PFSK-1 (cell line): Measurements from ENCODE around the gene RAB31.

Source experiments
- FOXP2 ChIP-seq: optimal IDR thresholded peaks from 2 replicates; pipeline ENCODE3; 2011; ENCODE audit warnings: borderline replicate concordance, control low read depth, inconsistent platforms; ENCODE audit not compliant: insufficient read depth; ENCODE audit errors: extremely low read length, extremely low read depth
- POLR2AphosphoS5 ChIP-seq: IDR thresholded peaks from 2 replicates; pipeline ENCODE4 v1.6.1; 2012; ENCODE audit warnings: low read depth, mild to moderate bottlenecking, control low read depth, low read length, moderate library complexity
- SIN3A ChIP-seq: IDR thresholded peaks from 2 replicates; pipeline ENCODE4 v1.6.1; 2012; ENCODE audit warnings: mild to moderate bottlenecking, low read length, moderate library complexity, borderline replicate concordance; ENCODE audit not compliant: insufficient read depth

DNA sequence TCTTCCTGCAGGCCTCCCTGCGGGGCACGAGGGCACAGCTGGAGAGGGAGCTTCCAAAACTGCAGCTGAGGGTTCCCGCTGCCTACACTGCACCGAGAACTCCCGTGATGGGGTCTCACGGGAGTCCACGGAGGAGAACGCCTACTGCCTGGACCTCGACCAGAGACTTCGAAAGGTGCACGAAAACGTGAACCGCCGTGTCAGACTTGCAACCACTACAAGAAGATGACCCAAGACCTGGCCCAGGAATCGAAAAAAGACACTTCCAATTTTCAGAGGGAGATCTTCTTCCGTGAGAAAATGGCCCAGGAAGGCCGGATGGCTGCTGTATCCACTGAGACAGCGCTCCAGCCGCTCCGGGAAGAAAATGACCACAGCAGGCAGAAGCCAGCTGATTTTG lies 124.8 kb downstream of the RAB31 start:
- TF ChIP-seq FOXP2: no peak
- no peak for TF ChIP-seq POLR2AphosphoS5
- no peak for TF ChIP-seq SIN3A
